Measurements from ENCODE around the gene PLAC9.
"Not testable (repeated sequence)": the region's sequence is repeated elsewhere in the genome, so short reads cannot be mapped to it uniquely, and the experiment has no call there.

The PLAC9 gene

DNA sequence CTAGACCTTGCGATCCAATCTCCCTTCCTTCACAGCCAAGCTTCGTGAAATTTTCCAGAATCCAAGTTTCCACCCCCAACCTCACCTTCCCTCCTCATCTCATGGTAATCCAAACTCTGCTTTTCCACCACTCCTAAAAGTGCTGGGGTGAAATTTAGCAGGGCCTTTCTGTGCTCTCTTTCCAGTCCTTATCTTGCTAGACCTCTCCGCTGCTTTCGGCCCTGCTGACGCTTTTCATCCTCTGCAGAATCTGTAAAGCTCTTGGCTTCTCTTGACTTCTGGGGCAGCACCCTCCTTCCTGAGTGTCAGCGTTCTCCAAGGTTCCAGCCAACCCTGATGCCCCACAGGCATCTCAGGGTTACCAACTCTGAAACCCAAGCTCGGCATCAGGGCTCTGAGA lies 7.7 kb downstream of the PLAC9 start:
- no peak for DNase-seq

DNA sequence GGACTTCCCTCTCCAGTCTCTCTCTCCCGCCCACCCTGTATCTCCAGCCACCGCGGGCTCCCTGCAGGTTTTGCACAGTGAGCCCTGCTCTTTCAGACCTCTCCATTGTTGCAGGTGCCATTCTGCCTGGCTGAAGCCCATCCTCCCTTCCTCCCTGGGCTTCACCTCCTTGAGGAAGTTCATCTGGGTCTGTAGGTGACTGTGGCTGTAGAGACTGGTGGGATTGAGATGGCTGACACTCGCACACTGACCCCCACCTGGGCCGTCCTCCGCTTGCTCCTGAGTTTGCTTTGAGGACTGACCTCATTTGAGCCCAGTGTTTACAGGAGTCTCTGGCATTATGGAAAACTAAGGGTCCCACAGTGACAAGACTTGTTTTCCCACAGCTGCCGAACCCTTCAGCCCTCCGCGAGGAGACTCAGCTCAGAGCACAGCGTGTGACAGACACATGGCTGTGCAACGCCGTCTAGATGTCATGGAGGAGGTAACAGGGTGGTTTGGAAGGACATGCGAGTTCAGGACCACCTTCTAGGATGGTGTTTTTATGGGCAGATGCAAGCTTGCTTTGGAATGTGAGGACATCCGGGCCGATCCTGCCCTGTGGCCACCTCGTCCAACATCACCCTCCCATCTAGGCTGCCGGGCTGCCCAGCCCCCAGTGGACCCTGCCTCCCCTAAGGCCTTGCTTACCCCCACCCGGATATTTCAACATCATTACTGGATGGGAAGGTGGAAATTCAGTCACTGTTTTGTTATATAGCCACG lies 9.3 kb downstream of the PLAC9 start:
- no peak for DNase-seq

DNA sequence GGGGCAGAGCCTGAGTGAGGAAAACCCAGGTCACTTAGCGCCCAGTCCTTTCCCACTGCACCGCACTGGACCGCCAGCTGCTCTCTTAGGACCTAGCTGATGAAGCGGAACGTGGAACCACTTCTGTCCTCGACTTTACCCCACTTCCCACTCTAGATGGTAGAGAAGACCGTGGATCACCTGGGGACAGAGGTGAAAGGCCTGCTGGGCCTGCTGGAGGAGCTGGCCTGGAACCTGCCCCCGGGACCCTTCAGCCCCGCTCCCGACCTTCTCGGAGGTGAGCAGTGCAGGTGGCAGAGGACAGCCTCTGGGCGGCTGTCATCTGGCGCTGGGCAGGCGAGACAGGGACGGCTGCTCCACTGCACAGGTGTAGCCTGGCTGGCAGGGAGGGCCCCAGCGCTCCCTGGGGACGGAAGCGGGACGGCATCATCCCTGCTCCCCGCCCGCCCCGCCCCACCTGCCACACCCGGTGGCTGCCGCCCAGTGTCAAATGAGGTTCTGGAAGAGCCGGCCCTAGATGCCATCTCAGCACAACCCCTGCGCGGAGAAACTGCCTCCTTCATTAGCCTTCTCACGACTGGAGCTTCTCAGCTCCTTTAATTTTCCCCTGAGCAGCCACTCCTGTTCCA lies 11.7 kb downstream of the PLAC9 start:
- DNase-seq: peak; percentile 20

DNA sequence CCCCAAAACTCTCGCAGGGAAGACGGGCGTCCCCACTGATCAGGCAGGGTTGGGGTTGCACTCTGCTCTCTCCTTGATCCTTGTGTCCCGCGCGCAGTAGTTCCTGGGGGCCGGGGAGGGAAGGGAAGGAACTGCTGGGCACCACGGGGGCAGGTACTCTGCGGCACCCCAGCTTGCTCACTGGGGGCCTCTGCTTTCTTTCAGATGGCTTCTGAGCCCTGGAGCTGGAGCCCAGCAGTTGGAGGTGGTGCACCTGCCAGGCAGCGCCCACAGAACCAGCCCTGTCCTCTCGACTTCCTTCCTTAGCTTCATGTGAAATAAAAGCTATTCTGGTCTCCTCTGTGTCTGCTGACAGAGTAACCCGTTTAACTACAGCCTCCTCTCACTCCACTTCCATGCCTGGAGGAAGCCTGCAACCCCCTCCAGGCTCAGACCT lies 12.2 kb downstream of the PLAC9 start:
- no peak for DNase-seq

DNA sequence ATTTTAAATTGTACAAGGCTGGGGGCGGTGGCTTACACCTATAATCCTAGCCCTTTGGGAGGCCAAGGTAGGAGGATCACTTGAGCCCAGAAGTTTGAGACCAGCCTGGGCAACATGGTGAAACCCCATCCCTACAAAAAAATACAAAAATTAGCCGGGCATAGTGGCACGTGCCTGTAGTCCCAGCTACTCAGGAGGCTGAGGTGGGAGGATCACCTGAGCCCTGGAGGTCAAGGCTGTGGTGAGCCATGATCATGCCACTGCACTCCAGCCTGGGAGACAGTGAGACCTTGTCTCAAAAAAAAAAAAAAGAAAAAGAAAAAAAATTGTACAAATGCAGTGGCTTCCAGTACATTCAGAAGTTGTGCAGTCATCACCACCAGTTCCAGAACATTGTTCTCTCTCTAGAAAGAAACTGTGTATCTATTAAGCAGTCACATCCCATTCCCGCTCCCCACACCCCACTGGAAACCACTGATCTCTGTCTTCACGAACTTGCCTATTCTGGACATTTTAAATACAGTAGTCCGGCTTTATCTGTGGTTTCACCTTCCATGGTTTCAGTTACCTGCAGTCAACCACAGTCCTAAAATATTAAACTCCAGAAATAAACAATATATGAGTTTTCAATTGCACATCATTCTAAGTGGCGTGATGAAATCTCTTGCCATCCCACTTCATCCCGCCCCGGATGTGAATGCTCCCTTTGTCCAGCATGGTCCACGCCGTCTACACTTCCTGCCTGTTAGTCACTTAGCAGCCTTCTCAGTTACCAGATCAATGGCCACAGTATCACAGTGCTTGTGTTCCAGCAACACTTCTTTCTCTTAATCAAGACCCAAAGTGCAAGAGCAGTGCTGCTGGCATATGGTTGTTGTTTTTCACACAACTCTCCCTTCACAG lies 13.1 kb downstream of the PLAC9 start:
- not testable (repeated sequence) for DNase-seq

DNA sequence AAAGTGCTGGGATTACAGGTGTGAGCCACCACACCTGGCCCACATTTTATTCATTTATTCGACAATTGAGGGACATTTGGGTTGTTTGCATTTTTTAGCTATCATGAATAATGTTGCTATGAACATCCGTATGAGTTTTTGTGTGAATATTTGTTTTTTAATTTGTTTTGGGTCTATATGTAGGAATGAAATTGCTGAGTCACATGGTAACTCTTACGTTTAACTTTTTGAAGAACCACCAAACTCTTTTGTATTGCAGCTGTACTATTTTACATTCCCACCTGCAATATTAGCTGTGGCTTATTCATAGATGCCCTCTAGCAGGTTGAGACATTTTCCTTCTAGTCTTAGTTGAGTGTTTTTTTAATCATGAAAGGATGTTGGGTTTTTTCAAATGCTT lies 14.4 kb downstream of the PLAC9 start:
- no peak for DNase-seq

DNA sequence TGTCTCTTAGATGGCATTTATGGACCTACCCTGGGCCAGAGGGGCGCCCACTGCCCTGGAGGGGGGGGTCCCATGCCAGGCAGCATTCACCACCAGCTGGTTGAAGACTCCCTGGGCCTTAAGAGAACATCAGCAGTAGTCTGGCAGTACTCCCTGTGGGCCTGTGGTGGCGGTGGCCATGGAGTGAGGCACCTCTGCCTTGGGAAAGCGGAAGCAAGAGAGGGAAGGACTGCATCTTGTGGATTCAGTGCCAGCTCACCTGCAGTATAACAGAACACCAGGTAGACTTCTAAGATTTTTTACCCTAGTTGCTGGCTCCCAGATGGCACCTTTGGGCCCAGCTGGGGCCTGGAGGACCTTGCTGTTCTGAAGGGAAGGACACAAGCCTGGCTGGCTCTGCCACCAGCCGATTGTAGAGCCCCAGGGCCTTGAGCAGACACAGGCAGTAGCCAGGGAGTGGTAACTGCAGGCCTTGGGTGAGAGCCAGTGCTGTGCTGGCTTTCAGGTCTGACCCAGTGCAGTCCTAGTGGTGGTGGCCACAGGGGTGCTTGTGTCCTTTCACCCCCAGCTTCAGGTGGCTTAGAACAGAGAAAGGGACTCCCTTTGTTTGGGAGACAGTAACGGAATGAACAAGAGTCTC lies 15.8 kb downstream of the PLAC9 start:
- no peak for DNase-seq

DNA sequence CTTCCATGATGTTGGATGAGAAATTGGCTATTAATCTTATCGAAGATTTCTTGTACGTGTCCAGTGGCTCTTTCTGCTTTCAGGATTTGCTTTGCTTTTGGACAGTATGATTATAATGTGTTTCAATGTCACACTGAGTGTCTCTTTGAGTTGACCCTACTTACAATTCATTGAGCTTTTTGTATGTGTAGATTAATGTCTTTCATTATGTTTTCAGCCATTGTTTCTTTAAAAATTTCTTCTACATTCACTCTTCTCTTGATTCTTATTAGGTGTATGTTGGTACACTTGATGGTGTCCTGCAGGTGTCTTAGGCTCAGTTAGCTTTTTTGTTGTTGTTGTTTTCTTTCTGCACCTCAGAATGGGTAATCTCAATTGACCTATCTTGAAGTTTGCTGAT lies 16.6 kb downstream of the PLAC9 start:
- no peak for DNase-seq

DNA sequence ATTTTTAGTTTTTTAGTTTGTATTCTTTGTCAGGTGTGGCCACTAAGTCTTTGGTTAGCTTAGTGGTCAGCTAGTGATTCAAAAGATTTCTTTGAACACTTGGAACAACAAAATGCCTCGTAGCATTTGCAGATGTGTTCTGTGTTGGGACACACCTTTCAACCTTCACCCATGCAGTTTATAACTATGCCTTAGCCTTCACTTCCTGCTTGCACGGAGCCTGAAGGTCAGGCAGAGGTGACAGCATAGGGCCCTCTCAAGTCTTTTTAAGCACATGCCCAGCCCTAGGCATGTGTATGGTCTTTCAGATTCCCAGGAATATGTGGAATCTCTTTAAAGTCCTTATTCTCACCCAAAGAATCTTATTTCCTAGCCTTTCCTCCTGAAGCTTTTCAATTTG lies 17.6 kb downstream of the PLAC9 start:
- DNase-seq: no peak

DNA sequence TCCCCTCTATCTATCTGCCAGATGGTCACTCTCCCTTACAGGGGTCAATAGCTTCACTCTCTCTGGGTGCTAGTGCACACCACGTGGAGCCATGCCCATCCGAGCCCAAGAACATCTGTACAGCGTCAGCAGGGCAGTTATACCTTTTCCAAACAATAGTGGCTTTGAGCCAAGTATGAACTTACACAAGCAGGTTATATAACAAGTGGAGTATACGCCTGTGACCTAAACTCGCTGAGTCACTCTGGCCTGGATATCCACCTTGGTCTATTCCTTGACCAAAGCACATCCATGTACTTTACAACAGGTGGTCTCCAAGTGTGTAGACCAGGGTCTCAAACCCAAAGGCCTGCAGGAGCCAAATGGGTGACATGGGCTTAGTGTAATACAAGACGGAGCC lies 20.3 kb downstream of the PLAC9 start:
- DNase-seq: no peak

DNA sequence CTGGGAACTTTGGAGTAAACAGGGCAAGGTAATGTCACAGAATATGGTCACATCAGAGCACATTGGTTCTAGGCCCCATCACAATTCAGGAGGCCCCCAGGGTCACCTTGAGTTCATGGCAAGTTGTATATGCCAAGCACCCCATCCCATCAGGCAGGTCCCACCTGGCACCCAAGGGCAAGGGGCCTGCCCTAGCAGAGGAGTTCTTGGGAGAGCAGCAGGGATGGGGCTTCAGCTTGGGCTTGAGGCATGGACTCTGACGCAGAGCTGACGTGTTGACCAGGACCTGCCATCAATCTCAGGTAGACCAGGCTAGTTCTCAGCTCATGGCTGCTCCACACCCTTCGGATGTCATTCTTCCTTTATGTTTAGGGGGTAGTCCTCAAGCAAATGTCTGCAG lies 20.9 kb downstream of the PLAC9 start:
- DNase-seq: no peak

DNA sequence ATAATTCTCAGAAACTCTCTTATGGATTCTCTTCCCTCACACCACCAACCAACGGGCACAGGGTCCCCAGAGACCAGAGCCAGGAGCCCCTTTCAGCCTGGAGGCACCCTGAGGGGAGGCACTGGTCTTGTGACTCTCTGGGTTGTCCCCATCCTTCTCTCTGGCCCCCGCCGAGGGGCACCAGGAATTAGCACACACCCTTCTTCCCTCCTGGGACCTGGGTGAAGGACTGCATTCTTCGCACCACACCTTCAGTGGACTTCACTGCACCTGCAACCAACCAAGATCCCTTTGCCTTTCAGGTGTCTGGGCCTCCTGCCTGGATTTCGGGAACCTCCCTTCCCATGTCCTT lies 22.1 kb downstream of the PLAC9 start:
- no peak for DNase-seq

DNA sequence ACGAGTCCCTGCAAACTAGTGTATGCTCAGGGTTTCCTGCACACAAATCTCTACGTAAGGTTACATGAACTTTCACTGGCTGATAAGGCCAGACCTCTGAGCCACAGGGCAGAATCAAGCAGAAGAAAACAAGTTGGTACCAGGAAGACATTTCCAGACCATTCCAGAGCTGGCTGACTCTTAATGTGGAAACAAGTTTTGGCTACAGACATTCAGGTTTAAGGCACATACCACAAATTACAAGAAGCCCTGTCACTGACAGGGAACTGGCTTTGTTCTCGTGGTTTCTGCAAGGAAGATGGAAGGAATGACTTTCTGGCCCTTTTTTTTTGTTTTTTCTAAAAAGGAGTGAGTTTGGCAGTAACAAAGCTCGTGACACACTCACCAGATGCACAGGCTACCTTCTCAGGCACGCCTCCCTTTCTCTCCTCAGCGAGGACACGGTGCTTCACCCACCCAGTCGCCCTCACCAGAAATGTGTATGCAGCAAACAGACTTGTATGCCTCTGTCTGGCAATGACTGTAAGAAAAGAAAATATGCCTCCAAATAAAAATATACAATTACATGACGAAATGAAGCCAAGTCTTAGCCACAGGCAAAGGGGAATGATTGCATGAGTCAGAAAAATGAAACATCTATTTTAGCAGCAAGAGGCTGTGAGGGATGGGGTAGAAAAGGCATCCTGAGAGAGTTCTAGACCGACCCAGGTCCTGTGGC lies 22.6 kb downstream of the PLAC9 start:
- no peak for DNase-seq

DNA sequence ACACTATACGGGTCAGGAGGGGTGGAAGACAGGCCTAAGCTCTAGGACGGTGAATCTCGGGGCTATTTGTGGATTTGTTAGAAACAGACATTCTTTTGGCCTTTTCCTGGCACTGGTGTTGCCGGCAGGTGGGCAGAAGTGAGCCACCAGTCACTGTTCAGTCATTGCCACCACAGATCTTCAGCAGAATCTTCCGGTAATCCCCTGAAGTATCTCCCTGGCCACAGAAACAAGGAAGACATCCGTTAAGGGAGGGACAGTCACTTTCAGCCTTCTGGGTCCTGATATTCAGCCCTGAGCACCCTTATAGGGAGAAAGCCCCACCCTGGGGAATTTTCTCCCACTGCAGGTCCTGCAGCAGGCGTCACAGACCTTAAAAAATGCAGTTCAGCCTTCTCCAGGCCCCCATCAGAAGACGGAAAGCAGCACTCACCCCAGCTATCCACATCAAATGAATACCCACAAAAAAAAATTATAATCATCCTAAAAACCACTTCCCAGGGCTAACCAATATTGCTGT lies 23.2 kb downstream of the PLAC9 start:
- no peak for DNase-seq

DNA sequence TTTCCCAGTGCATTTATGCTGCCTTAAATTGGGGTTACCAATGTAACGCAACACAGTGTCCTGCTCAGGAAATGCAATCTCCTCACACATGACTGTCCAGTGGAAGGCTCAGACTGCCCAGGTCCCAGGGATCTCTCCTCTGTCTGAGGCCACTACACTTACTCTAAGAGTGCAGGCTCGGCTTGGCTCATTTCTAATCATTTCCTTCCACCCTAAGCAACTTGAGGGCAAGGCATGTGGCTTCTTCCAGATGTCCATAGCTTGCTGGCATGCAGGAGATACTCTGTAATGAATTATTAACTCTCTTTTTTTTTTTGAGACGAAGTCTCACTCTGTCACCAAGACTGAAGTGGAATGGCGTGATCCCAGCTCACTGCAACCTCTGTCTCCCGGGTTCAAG lies 23.7 kb downstream of the PLAC9 start:
- DNase-seq: no peak

DNA sequence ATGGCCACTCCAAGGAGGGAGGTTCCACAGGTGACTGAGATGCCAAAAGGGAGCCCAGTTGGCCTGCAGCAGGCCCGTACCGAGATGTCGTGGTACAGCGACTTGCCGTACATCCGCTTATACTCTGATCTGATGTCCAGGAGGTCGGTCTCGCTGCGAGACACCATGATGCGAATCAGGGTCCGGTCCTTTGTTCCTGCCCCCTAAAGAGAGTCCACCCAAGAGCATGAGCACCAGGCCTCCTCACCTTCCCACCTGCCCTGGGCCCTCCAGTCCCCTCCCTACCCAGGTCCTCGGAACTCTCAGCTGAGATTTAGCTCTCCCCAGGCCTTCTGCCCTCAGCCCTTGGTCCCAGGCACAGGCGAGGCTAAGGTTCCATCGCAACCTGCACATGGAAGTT lies 25.0 kb downstream of the PLAC9 start:
- DNase-seq: no peak

DNA sequence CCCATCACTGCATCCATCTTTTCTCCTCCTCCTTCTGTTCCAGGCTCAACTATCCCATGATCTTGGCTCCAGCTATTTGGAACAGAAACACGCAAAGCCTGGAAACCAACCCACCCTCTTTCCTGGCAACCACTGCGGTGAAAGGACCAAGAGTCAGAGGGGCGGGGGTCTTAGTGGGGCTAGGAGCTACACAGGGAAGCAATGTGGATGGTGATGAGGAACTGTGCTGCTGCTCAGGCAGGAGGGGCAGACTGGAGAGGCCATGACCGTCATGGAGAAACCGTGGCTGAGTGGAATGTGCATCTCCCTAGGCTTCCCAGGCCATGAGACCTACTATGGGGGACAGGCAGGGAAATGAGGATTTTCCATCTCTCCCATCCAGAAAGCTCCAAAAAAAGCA lies 25.6 kb downstream of the PLAC9 start:
- DNase-seq: no peak

DNA sequence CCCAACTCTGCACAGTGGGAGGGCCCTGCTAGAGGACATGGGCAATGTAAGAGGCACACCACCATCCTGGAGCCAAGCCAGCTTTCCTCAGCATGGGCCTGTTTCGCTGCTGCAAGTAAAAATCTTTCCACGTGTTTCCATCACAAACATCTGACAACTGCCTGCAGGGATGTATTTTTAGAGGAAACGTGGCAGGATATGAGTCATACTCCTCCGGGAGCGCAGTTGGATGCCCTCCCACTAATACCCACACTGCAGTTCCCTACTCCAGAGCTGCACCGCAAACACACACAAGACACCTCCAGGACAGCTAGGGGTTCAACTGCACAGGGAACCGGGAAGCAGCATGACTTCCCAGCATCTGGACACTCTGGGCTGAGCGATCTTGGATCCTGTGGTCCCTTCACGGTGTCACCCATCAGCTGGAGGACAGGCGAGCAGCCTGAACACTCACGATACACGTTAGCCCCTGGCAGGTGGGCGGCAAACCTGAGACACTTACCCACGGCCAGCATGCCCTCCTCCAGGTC lies 26.1 kb downstream of the PLAC9 start:
- DNase-seq: no peak

DNA sequence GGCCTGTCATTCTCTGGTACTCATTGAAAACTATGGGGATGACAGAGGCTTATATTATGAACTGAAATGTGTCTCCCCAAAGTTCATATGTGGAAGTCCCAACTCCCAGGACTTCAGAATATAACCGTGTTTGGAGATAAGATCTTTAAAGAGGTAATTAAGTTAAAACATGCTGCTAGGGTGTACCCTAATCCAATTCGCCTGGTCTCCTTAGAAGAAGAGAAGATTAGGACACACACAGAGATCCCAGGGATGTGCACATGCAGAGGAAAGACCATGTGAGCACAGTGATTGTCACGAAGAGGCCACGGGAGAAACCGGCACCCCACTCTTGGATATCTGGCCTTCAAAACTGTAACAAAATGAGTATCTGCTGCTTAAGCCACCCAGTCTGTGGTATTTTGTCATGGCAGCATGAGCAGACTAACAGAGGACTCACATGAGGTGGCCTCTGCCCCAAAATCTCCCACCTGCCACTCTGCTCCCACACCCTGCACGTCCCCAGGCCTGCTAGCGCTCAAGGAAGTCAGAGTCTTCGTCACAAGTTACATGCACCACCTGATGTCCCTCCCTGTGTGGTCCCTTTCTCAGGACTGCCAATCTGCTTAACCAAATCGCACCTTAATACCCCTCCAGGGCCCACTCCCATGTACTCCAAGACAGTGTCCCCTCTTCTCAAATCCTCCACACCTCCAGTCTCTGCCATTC lies 26.8 kb downstream of the PLAC9 start:
- no peak for DNase-seq

DNA sequence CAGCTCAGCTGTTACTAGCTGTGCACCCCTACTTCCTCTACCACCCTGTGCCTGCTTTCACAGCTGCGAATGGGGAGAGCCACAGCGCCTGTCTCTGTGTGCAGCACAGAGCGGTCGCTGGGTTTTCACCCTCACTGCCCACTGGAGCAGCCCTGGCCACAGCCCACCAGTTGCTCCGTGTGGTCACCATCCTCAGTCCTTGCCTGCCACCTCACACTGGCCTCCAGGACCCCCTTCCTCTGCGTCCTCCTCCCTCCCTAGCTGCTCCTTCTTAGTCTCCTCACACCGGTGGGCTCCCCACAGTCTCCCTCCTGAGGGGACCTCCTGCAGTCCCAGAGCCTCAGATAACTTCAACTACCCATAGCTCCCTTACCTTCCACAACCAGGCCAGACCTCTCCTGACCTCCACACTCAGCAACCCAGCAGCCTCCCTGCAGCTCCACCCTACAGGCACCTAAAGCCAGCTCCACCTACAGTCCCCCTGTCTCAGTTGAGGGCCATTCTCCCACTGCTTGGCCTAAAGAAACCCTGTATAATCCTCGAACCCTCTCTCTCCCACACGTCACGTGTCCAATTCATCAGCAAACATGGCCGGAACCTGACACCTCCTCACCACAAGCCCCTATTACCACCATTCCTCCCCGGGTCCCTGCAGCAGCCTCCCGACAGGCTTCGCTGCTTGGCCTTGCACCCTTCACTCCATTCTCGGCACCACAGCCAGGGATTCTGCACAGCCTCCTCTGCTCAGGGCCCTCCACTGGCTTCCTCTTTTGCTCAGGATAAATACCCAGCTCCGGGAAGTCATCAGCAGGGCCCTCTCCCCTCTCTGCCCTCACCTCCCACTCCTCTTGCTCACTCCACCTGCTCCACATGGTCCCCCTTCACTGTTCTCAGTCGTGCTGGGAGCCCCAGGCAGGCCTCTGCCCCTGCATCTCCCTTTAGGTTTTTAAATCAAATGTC lies 28.1 kb downstream of the PLAC9 start:
- DNase-seq: no peak

All from DMS79 treated with DMSO at 0.1 percent for 48 hours (cell line).